SK-N-SH (cell line): Measurements from ENCODE around the gene CENPP. TPM values are rescaled to one million over a fixed set of nuclear protein-coding genes. Genes with fewer than 3 reads are reported as not detected.

Experiments
- CTCF ChIA-PET: fragments of 300-600, 350-600 bp; formaldehyde crosslinking; extraction: SDS; loops from one replicate; lab custom pipeline; 2021; lab: Yijun Ruan, JAX
- POLR2A ChIA-PET: fragments of 350-600 bp; sonication (Branson Sonifier 250); formaldehyde crosslinking; extraction: SDS; loops from one replicate; lab custom pipeline; 2020; ENCODE audit warnings: antibody characterized with exemption, inconsistent platforms; lab: Yijun Ruan, JAX
- DNase-seq: peaks from one replicate; pipeline ENCODE4 v3.0.0; 2012
- H2AFZ ChIP-seq: fragments of 200-600 bp; sonication (generic); 2 replicates; pipeline ENCODE4 v1.8.1; 2016; ENCODE audit warnings: antibody characterized with exemption, mild to moderate bottlenecking, low read depth
- H3F3A ChIP-seq: fragments of 200-600 bp; sonication (generic); replicated peaks from 2 replicates; pipeline ENCODE3; 2016; ENCODE audit warnings: antibody characterized with exemption, mild to moderate bottlenecking; ENCODE audit not compliant: insufficient read depth
- H3K27ac ChIP-seq, 2 experiments: fragments of 200-500 bp in 1 of 2; fragments of 200-600 bp in 1 of 2; sonication (Bioruptor generic) in 1 of 2; sonication (generic), shearing (Covaris generic) in 1 of 2; 2 replicates each; pipeline versions ENCODE4 v1.5.1 to v1.6.1; 2014 to 2016; ENCODE audit warnings: low read depth in 2 of 2, inconsistent platforms in 1 of 2, low read length in 1 of 2, mild to moderate bottlenecking in 1 of 2, mixed read lengths in 1 of 2
- H3K27me3 ChIP-seq: fragments of 200-600 bp; sonication (generic), shearing (Covaris generic); 2 replicates; pipeline ENCODE4 v1.6.1; 2016; ENCODE audit warnings: mixed run types; ENCODE audit not compliant: insufficient read depth
- H3K36me3 ChIP-seq, 2 experiments: fragments of 200-500 bp in 1 of 2; fragments of 200-600 bp in 1 of 2; sonication (Bioruptor generic) in 1 of 2; sonication (generic) in 1 of 2; replicated peaks in 1 of 2; 2 replicates each; pipeline versions ENCODE3 to v1.5.1; 2014 to 2016; ENCODE audit warnings: low read length in 1 of 2, mild to moderate bottlenecking in 1 of 2; ENCODE audit not compliant: insufficient read depth in 2 of 2, control insufficient read depth in 1 of 2
- H3K4me1 ChIP-seq, 2 experiments: fragments of 200-500 bp in 1 of 2; fragments of 200-600 bp in 1 of 2; sonication (Bioruptor generic) in 1 of 2; sonication (generic), shearing (Covaris generic) in 1 of 2; 2 replicates each; pipeline versions ENCODE4 v1.5.1 to v1.6.1; 2014 to 2016; ENCODE audit warnings: low read depth in 1 of 2, low read length in 1 of 2, mixed run types in 1 of 2; ENCODE audit not compliant: insufficient read depth in 2 of 2, control insufficient read depth in 1 of 2
- H3K4me2 ChIP-seq: fragments of 200-600 bp; sonication (generic), shearing (Covaris generic); 2 replicates; pipeline ENCODE4 v1.6.1; 2017; ENCODE audit warnings: mixed run types
- H3K4me3 ChIP-seq, 2 experiments: fragments of 200-500 bp in 1 of 2; fragments of 200-600 bp in 1 of 2; sonication (Bioruptor generic) in 1 of 2; sonication (generic), shearing (Covaris generic) in 1 of 2; 2 replicates each; pipeline versions ENCODE4 v1.5.1 to v1.8.1; 2014 to 2016; ENCODE audit warnings: low read depth in 2 of 2, inconsistent platforms in 1 of 2, low read length in 1 of 2, mild to moderate bottlenecking in 1 of 2, mixed read lengths in 1 of 2, moderate library complexity in 1 of 2
- H3K79me2 ChIP-seq: fragments of 200-600 bp; sonication (generic); 2 replicates; pipeline ENCODE4 v1.8.1; 2017; ENCODE audit warnings: mild to moderate bottlenecking; ENCODE audit not compliant: insufficient read depth
- H3K9ac ChIP-seq: fragments of 200-600 bp; sonication (generic); 2 replicates; pipeline ENCODE4 v1.6.1; 2017; ENCODE audit warnings: mixed run types
- H3K9me2 ChIP-seq: fragments of 200-600 bp; sonication (generic); 2 replicates; pipeline ENCODE4 v1.6.1; 2017; ENCODE audit warnings: mixed run types
- H3K9me3 ChIP-seq: fragments of 200-600 bp; sonication (generic); 2 replicates; pipeline ENCODE4 v1.6.1; 2017; ENCODE audit warnings: mixed run types, mild to moderate bottlenecking, moderate library complexity
- H4K20me1 ChIP-seq: fragments of 200-600 bp; sonication (generic); 2 replicates; pipeline ENCODE4 v1.6.1; 2017; ENCODE audit warnings: mild to moderate bottlenecking, mixed run types; ENCODE audit not compliant: insufficient read depth
- CHD2 ChIP-seq: fragments of 150-350 bp; IDR thresholded peaks from 2 replicates; pipeline ENCODE4 v1.6.1; 2018; ENCODE audit warnings: low read length; ENCODE audit not compliant: partially characterized antibody
- CTCF ChIP-seq: fragments of 200-600 bp; sonication (generic); IDR thresholded peaks from 2 replicates; pipeline ENCODE4 v1.6.1; 2017; ENCODE audit warnings: antibody characterized with exemption, mild to moderate bottlenecking, moderate library complexity
- EZH2phosphoT487 ChIP-seq: fragments of 200-600 bp; sonication (generic); IDR thresholded peaks from 2 replicates; pipeline ENCODE4 v1.6.1; 2017; ENCODE audit warnings: low read depth, mixed run types, mild to moderate bottlenecking, antibody characterized with exemption, moderate library complexity, borderline replicate concordance
- FOXM1 ChIP-seq: IDR thresholded peaks from 2 replicates; pipeline ENCODE4 v1.4.0; 2012; ENCODE audit warnings: low read depth, mild to moderate bottlenecking
- GABPA ChIP-seq: IDR thresholded peaks from 2 replicates; pipeline ENCODE4 v1.4.0; 2012; ENCODE audit warnings: low read depth, mild to moderate bottlenecking
- GATA2 ChIP-seq: sonication (generic); formaldehyde crosslinking; IDR thresholded peaks from 2 replicates; pipeline ENCODE4 v1.5.0; 2020; ENCODE audit warnings: mild to moderate bottlenecking, missing genetic modification reagents
- MAX ChIP-seq: IDR thresholded peaks from 2 replicates; pipeline ENCODE4 v1.4.0; 2012; ENCODE audit warnings: low read depth
- MEF2A ChIP-seq: IDR thresholded peaks from 2 replicates; pipeline ENCODE4 v1.4.0; 2012; ENCODE audit warnings: low read depth, borderline replicate concordance
- NFIC ChIP-seq: IDR thresholded peaks from 2 replicates; pipeline ENCODE4 v1.4.0; 2012; ENCODE audit warnings: borderline replicate concordance
- NRF1 ChIP-seq: IDR thresholded peaks from 2 replicates; pipeline ENCODE4 v1.6.1; 2012; ENCODE audit warnings: low read depth, mild to moderate bottlenecking, low read length
- RXRA ChIP-seq: IDR thresholded peaks from 2 replicates; pipeline ENCODE4 v1.4.0; 2012; ENCODE audit warnings: low read depth, mild to moderate bottlenecking, borderline replicate concordance
- SMC3 ChIP-seq: IDR thresholded peaks from 2 replicates; pipeline ENCODE4 v1.6.1; 2012; ENCODE audit warnings: low read depth, low read length, improper control_type of control experiment
- TAF1 ChIP-seq: IDR thresholded peaks from 2 replicates; pipeline ENCODE4 v1.6.1; 2012; ENCODE audit warnings: low read depth, mild to moderate bottlenecking, low read length, moderate library complexity, borderline replicate concordance
- TEAD4 ChIP-seq: IDR thresholded peaks from 2 replicates; pipeline ENCODE4 v1.4.0; 2012; ENCODE audit warnings: mild to moderate bottlenecking, borderline replicate concordance; ENCODE audit not compliant: insufficient read depth
- USF2 ChIP-seq: fragments of 150-350 bp; IDR thresholded peaks from 2 replicates; pipeline ENCODE4 v1.6.1; 2017; ENCODE audit warnings: antibody characterized with exemption, low read length, low read depth, borderline replicate concordance
- WGBS: methylation state at CpG from one replicate; pipeline ENCODE4 v1.1.6; 2017; ENCODE audit warnings: low lambda C conversion rate; 5-methylcytosine and 5-hydroxymethylcytosine counted together
- polyA plus RNA-seq, 3 experiments: library from polyadenylated mRNA; depleted of rRNA; stranded (reverse); fragments of >200 nt; gene quantifications; 2 replicates each; pipeline ENCODE4 v1.2.3, GENCODE V29; 2012
- TF ChIP-seq, protein P1 (sequence below): fragments of 150-350 bp; IDR thresholded peaks from 2 replicates; pipeline ENCODE4 v1.6.1; 2016; ENCODE audit warnings: mild to moderate bottlenecking, low read depth, low read length

CENPP gene
- polyA plus RNA-seq, 1 of the 3 experiments (the other 2 are of a cell fraction): 1.3 TPM

DNA sequence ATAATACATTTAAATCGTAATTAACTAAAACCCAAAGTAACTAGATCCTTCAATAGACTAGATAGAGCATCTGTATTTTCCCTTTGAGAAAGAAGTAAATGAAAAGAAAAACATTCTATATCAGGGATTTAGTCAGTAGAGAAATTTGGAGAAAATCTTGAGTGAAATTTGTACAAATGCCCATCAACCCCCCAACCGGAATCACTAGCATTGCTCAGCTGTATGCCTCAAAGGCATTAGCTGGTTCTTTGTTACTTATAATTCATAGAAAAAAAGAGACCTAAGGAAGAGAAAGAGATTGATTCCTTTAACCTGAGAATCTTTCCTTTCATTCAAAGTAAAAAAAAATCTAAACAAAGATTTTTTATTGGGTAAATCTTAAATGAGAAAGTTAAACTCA is 97.9 kb downstream of the CENPP start (continued):
- TF ChIP-seq, protein P1, sequence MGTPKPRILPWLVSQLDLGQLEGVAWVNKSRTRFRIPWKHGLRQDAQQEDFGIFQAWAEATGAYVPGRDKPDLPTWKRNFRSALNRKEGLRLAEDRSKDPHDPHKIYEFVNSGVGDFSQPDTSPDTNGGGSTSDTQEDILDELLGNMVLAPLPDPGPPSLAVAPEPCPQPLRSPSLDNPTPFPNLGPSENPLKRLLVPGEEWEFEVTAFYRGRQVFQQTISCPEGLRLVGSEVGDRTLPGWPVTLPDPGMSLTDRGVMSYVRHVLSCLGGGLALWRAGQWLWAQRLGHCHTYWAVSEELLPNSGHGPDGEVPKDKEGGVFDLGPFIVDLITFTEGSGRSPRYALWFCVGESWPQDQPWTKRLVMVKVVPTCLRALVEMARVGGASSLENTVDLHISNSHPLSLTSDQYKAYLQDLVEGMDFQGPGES: no peak
- TF ChIP-seq TEAD4 (no peak), NRF1 (no peak), FOXM1 (no peak), CTCF (no peak), TAF1 (no peak), MEF2A (no peak)
- TF ChIP-seq, all 33 proteins: peak for 0

GRCh38 chr9:92424340-92424739 is 98.6 kb downstream of the CENPP start, which contains the start of gene OMD:
TSS of gene OMD (minus strand) at chr9:92424471. CDS start at chr9:92417558, 6,913 bp downstream.
- Histone ChIP-seq H3K27ac (peak within 1 kb of the TSS; percentile 70 to 77), H2AFZ (peak within 1 kb of the TSS; percentile 73)
- POLR2A ChIA-PET: no interaction called here
- WGBS: 39% methylated on average over 1 of the region's 1 CpG
- no peak for DNase-seq
- TF ChIP-seq GATA2 (CRISPR knock-in tag) (no peak), RXRA (no peak), GABPA (no peak), NFIC (no peak), EZH2phosphoT487 (no peak), FOXM1 (no peak), MEF2A (no peak), USF2 (no peak), SMC3 (no peak), CHD2 (no peak), CTCF (no peak), MAX (no peak)
- TF ChIP-seq, all 33 proteins: peak for 0
- peaks cover 9 to 16% of the 10 kb centered on the region in 2 experiments for H3K4me1 ChIP-seq
- no peaks in the 10 kb centered on the region for H3K9me3 ChIP-seq
- H3K4me3 ChIP-seq: no peak within 1 kb of the TSS
- no peaks in the 10 kb centered on the region for H3K36me3 ChIP-seq
- no peak within 1 kb of the TSS for H3K9ac ChIP-seq
- no peaks in the 10 kb centered on the region for H3K27me3 ChIP-seq
- H3F3A ChIP-seq: peaks cover 5% of the 10 kb centered on the region
- H3K4me2 ChIP-seq: peak within 1 kb of the TSS; percentile 22; the same call in 1 of the 2 replicates
- H3K79me2 ChIP-seq: no peaks in the 10 kb centered on the region
- H4K20me1 ChIP-seq: no peaks in the 10 kb centered on the region
- CTCF ChIA-PET: interaction anchor here (1.3 to 1.6 kb wide), 2 partner anchors 15 to 96 kb away, joined by 3 to 7 read pairs; no protein-coding TSS in a partner anchor
- H3K9me2 ChIP-seq: no peaks in the 10 kb centered on the region
